UCSD-AML1 (cell line): Measurements from ENCODE around the gene HAAO.
A peak's percentile ranks its signal among the peaks of the same experiment; 100 is the strongest.

Experiments used
- DNase-seq: peaks from one replicate; lab custom pipeline; 2025; ENCODE audit not compliant: unreplicated experiment; lab: John Stamatoyannopoulos, UW

Gene HAAO

GRCh38 chr2:42793334-42794270 lies 1.2 kb upstream of the HAAO start:
- DNase-seq, result no peak

DNA sequence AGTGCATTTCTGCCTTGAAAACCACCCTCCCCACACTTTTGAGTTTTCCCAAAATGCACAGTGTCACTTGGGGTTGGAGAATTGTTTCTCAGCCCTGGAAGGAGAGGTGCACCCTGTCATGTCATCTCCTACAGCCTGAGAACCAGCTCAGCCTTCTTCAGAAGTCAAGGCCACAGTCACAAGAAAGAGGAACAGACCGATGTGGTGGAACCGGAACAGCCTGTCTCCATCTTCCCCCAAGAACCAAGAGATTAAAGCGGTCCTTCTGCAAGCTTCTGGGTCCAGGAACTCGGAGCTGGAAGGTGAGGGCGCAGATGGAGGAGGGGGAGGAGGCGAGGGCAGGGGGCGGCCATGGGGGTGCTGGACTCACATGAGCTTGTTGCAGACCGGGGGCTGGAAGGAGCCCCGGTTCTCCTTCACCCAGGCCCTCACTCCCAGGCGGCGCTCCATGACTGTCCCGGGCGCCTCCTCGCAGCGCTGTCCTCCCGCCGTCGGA lies 248 bp downstream of the HAAO start:
- DNase-seq, result peak; percentile 65

DNA sequence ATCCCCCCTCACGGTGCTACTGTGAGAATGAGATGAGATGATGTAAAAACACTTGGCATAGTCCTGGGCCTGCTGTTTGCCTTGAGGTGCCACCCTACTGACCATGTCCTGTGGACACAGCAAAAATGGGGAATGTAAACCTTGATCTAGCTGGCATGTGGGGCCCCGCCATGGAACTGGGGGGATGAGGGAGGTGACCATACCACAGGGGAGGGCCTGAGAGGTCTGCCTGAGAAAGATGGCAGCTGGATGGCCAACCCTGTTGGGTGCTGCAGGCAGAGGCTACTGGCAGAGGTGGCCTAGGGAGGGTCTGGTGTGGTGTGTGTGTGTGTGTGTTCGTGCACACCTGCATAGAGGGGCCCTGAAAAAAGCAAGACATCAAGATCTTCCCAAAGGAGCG lies 777 bp downstream of the HAAO start:
- no peak for DNase-seq

DNA sequence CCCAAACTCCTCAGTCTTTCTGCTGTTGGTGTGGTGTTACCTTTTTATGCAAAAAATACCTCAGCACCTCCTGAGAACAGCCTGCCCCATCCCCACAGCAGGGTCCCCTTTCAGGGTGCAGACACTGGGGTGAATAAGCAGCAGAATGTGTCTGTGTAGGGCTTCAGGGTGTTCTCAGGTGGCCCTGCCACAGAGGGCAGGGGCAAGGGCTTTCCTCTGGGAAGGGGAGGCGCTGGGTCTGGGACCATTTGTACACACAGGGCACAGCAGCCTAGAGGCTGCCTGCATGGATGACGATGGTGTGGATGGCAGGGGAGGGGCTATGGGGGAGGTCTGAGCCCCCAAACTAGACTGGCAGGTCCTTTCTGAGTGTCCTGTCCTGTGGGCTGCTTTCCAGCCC lies 2.6 kb downstream of the HAAO start:
- DNase-seq, result no peak

DNA sequence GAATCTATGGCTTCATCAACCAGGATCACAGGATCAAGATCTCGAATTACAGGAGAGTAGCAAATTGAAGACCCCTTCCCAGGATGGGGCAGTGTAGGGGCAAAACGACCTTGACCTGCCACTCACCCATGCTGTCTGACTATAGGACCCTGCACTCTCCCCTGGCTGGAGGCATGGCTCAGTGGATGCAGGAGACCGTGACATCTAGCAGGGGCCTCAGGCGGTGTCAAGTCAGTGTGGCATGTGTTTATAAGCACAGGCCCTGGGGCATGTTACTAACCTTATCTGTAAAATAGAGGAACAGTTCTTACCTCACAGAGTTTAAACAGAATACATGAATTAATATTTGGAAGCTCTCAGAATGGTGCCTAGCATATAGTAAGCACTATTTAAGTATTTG lies 3.5 kb downstream of the HAAO start:
- no peak for DNase-seq

DNA sequence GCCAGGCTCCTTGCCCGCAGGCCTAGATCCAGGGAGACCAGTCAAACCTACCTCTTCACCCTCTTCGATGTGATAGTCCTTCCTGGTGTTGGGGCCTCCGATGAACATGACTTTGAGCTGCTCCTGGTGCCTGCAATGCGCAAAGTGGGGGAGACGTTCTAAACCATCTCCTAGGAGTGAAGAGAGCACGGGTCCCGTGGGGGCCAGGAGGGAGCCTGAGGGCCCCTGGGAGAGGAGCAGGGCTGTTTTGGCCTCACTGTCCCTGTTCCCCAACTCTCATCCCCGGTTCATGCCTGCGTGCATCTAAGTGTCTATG lies 3.9 kb downstream of the HAAO start:
- no peak for DNase-seq

DNA sequence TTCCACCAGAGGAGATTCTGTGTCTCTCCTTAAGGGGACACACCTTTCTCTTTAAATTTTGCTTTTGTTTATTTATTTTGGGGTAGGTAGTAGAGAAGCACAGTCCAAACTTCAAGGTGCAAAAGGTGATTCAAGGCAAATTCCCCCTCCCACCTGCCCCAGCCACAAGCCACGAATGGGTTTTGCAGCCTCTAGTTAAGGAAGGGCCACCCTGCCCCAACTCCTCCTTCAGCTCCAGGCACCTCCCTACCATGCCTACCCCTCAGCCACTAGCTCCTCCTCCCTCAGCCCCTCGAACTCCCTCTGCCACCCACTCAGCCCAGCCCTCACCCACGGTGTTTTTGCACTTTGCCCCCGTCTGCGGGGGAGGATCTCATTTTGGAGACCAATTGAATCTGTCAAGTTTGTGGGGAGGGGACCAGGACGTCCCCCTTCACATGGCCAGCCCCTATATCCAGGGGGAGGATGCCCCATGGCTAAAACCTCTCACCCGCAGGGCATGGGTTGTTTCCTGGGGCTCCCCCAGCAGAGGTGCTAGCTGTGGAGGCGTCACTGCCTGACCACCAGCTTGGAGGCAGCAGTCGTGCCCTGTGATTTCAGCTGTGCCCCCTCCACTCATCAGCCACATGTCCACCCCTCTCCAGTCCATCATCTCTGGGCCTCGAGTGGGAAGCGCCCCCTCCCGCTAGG lies 4.5 kb downstream of the HAAO start:
- no peak for DNase-seq

DNA sequence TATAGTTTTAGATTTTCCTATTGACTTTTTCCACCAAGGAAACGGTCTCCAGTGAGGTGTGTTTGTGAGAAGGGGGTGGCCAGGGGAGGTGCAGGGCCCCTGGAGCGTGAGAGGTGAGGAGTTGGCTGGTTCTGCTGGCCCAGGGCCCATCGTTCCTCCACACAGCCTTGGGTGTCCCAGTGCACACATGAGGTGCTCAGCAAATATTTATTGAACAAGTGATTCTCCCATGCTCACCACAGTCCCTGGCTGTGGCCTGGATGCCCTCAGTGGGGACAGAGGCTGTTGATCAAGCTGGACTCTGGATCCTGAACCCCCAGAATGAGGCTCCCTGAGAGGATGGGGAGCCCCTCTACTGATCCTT lies 5.0 kb downstream of the HAAO start:
- no peak for DNase-seq

DNA sequence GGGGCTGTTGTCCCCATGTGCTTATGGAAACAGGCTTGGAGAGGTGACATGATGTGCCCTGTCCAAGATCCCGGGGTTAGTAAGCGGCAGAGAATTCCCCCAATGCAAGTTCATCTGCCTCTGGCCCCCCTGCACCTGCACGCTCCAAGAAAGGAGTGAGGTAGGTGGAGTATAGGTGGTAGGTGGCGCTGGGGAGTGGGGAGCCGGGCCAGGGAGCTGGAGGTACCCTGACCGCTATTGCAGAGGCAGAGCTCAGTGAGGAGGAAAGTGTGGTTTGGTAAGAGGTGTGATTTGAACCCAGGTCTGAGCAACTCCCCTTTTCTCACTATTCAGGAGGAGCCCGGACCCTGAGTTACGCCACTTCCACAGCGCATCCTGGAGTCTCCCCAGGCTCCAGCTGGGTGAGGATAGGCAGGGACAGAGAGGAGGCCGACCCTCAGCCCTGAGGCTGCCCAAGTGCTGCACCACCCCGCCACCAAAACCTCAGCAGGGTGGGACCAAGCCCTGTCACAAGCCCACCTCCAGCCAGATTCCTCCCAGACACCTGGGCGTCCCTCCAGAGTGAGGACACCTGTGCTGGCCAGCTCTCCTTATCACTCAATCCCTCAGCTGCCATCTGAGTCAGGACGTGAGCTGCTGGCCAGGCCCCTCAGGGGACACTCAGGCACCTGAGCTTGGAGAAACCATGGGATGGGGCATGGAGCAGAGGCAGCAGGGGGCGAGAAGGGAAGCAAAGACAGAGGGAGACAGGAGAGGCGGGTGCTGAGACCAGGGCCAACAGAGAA lies 5.6 kb downstream of the HAAO start:
- no peak for DNase-seq

- no peak for DNase-seq
Measured at GRCh38 chr2:42784204-42784880, 8.0 kb downstream of the HAAO start.

GRCh38 chr2:42783511-42783910 lies 8.9 kb downstream of the HAAO start:
- DNase-seq, result no peak

DNA sequence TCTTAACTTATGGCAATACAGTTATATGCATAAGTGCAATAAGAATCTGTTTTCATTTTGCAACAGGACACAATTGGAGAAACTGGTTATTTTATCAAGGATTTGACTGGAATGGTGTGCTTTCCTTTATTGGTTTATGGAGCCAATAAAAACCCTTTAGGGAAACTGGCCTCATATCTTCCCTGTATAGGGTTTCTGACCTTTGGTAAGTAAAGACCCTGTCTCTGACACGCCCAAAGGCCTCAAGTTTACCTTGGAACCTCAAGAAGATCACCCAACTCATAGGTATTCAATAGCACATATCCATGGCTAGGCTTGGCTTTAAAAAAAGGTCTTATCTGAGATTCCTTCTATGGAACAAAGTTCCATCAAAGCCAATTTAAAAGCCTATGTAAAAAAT lies 11.2 kb downstream of the HAAO start:
- no peak for DNase-seq

DNA sequence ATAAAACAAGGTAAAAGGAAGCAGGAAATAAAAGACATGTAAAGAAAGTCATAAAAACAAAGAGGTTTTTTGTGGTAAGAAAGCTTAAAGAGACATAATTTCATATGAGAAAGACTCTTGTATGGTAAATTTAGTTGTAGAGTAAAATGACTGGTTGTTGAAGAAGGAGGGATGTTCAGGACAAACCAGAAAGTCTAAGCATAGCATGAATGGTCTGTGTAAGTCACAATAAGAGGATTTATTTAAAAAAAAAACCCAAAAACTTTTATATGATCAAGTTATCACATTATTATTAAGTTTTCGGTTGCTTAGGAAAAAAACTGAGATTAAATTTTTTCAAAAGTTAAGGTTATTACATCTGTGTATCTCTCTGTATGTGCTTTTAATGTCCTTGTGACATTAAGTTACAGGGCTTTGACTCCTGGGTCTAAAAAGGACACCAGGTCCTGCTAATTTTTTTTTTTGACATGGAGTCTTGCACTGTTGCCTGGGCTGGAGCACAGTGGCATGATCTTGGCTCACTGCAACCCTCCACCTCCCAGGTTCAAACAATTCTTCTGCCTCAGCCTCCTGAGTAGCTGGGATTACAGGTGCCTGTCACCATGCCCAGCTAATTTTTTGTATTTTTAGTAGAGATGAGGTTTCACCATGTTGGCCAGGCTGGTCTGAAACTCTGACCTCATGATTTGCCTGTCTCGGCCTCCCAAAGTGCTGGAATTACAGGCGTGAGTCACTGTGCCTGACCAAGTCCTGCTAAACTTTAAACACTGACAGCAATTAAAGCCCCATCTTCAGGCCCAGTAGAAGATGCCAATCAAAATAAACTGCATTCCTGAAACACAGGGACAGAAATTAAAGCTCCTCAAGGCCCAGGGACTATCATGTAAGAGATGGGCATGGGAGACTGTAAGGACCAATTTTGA lies 14.2 kb downstream of the HAAO start:
- no peak for DNase-seq

DNA sequence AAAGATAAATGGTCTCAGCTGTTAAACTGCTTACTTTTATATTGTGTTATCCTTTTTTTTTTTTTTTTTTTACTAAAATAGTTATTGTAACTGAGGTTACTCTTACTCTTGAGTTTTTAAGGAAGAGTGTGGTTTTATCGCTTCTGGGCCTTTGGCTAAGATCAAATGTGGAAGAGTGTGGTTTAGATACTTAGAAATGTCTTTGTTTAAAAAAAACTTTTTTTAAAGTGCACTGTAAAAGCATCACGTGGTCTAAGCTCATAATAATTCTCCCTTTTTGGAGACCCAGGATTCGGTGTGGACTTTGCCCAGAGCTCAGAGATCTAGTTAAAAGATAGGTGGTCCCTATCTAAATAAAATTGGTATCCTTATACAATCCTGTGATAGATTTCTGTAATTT lies 16.6 kb downstream of the HAAO start:
- no peak for DNase-seq

DNA sequence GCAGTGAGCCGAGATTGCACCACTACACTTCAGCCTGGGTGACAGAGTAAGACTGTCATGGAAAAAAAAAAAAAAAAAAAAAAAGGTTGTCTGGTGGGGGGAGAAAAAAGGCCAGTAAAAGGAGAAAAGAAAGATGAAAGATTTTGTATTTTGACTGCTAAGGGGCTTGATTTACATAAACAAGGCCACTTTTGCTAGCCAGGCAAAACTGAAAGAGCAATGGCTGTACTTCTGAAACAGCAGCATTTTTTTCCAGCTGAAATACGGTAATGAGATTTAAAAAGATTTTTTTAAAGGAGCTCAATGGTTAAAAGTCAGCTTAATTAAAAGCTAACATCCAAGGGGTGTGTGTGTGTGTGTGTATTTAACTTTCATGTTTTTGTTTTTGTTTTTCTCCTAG lies 17.2 kb downstream of the HAAO start:
- DNase-seq, result no peak

GRCh38 chr2:42771546-42772153 lies 20.7 kb downstream of the HAAO start:
- DNase-seq, result no peak

GRCh38 chr2:42770288-42771131 lies 21.9 kb downstream of the HAAO start:
- DNase-seq, result peak; percentile 60

DNA sequence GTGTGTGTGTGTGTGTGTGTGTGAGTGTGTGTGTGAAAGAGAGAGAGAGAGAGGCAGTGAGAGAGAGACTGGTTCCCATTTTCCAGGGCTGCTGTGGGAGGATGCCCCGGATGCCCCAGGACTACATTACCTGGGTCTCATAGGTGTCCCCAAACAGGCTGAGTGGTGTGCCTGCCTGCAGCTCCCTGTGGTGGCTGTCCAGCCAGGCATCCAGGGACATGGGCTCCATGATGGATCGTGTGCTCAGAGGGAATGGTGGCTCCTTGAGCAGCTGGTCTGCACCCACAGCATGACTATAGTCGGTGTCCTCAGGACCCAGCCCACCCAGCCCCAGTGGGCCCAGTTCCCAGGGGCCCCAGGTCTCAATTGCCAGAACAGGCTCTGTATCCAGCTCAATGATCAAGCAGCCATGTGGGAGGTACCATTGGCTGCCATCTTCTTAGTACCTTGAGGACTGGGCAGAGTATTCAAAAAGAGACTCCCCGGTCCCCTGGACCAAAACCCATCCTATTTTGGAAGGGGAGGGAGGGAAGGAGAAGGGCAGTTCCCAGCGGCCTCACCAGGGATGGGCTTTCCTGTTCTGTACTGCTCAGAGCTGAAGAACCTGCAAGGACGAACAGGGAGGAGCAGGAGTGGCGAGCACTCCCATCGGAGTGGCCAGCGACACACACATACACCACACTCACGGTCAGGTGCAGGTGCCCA lies 22.6 kb downstream of the HAAO start:
- no peak for DNase-seq
